Endothelial cell of umbilical vein (primary cell): ENCODE results near the gene SRGN.

Source experiments
- CTCF ChIP-seq, 2 donors: IDR thresholded peaks; 1 replicate in 1 of 2; 2 replicates in 1 of 2; pipeline ENCODE4 v1.5.1; 2011; ENCODE audit warnings: low read length in 2 of 2, mild to moderate bottlenecking in 2 of 2, moderate library complexity in 2 of 2, control low read depth in 1 of 2, inconsistent platforms in 1 of 2, low read depth in 1 of 2; ENCODE audit not compliant: insufficient read depth in 1 of 2; ENCODE audit errors: extremely low read depth in 1 of 2
- EZH2 ChIP-seq: IDR thresholded peaks from 2 replicates; pipeline ENCODE4 v1.6.1; 2012; ENCODE audit warnings: borderline replicate concordance, low read depth, mild to moderate bottlenecking, moderate library complexity, low read length, inconsistent platforms; ENCODE audit not compliant: severe bottlenecking
- FOS ChIP-seq: IDR thresholded peaks from 2 replicates; pipeline ENCODE4 v1.6.1; 2011; ENCODE audit warnings: mild to moderate bottlenecking, low read length, moderate library complexity, borderline replicate concordance; ENCODE audit not compliant: insufficient read depth
- JUN ChIP-seq: IDR thresholded peaks from 2 replicates; pipeline ENCODE4 v1.6.1; 2011; ENCODE audit warnings: borderline replicate concordance, low read depth; ENCODE audit not compliant: insufficient read length, insufficient read depth
- MAX ChIP-seq: IDR thresholded peaks from 2 replicates; pipeline ENCODE4 v1.6.1; 2011; ENCODE audit not compliant: insufficient read depth, insufficient read length
- POLR2A ChIP-seq: IDR thresholded peaks from 2 replicates; pipeline ENCODE4 v1.6.1; 2012; ENCODE audit warnings: low read depth, mild to moderate bottlenecking, control low read depth, low read length
- POLR2AphosphoS5 ChIP-seq: IDR thresholded peaks from 2 replicates; pipeline ENCODE4 v1.6.1; 2012; ENCODE audit warnings: low read depth, mild to moderate bottlenecking, control low read depth, low read length, moderate library complexity; ENCODE audit not compliant: insufficient read depth

- TF ChIP-seq POLR2AphosphoS5 (no peak), CTCF (IDR thresholded peaks at IDR 0.05; ENCODE audit: extremely low read depth in 1 of 2, insufficient read depth in 1 of 2, low read depth in 1 of 2, low read length in 2 of 2) (no peak), POLR2A (no peak), EZH2 (no peak), MAX (no peak), FOS (no peak), JUN (no peak)
Observed at GRCh38 chr10:69130251-69130650, 42.3 kb downstream of the SRGN start.
